Heart left ventricle (tissue), 13 donors: ENCODE measurements around the gene TMEM123.

Experiments used
- POLR2A ChIP-seq, 2 donors: fragments of 450-650 bp; IDR thresholded peaks; one replicate each; pipeline ENCODE4 v1.6.1; 2017; ENCODE audit warnings: antibody characterized with exemption in 2 of 2, mild to moderate bottlenecking in 2 of 2, moderate library complexity in 2 of 2
- TF ChIP-seq, protein P1 (sequence below), 12 donors: fragments of 200-600 bp; sonication (generic) in 4 of 12; IDR thresholded peaks; one replicate each; pipeline versions ENCODE4 v1.5.0 to v1.8.0; 2018 to 2022; ENCODE audit warnings: antibody characterized with exemption in 12 of 12, mild to moderate bottlenecking in 5 of 12
- donor health status: ischemic (EF 13 %, LVEDD 7.1; RV severe dilation, severe dysfunction).
- donor health status: DM: no; HTN: yes; CAD: no.
- donor health status: DM: no; HTN: no; CAD: no.
- donor health status: ischemic (EF 25% LVEDD 6.9; RV normal size, moderate dysfunction).
- donor health status: ischemic (EF 25% LVEDD 5.7; RV mildly dilated, moderate dysfunction).
- donor health status: ischemic (EF 35%, LVEDD 5.7; RV mildly dilated, moderate dysfunction).
- donor health status: nonischemic (EF 11% LVEDD 7.7; RV severe dilation, severe dysfunction).
- donor health status: DM: yes; HTN: yes; CAD: no.
- donor health status: PGD.
- donor health status: ischemic (EF 29% LVEDD 5.4; RV normal size, mild dysfunction).
- donor health status: nonischemic (EF 23%, LVEDD 6.1; RV moderate dilation, normal function).

DNA sequence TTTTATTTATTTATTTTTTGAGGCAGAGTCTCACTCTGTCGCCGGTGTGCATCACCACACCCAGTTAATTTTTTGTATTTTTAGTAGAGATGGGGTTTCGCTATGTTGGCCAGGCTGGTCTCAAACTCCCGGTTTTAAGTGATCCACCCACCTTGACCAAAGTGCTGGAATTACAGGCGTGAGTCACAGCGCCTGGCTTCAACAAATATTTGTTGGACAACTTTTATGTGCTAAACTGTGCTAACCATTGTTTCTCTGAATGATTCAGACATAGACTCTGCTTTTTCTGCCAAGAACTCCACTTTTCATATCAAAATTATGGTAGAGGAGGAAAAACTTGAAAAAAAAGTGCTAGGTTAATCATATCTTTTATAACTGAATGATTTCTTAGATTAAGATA, 41.7 kb upstream of the TMEM123 start:
- TF ChIP-seq, protein P1, sequence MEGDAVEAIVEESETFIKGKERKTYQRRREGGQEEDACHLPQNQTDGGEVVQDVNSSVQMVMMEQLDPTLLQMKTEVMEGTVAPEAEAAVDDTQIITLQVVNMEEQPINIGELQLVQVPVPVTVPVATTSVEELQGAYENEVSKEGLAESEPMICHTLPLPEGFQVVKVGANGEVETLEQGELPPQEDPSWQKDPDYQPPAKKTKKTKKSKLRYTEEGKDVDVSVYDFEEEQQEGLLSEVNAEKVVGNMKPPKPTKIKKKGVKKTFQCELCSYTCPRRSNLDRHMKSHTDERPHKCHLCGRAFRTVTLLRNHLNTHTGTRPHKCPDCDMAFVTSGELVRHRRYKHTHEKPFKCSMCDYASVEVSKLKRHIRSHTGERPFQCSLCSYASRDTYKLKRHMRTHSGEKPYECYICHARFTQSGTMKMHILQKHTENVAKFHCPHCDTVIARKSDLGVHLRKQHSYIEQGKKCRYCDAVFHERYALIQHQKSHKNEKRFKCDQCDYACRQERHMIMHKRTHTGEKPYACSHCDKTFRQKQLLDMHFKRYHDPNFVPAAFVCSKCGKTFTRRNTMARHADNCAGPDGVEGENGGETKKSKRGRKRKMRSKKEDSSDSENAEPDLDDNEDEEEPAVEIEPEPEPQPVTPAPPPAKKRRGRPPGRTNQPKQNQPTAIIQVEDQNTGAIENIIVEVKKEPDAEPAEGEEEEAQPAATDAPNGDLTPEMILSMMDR (IDR thresholded peaks at IDR 0.05), result no peak
- no peak for TF ChIP-seq POLR2A (IDR thresholded peaks at IDR 0.05)
